Liver (tissue), 3 donors: ENCODE measurements around the gene MARCHF2.

Experiments used
- ATF3 ChIP-seq: IDR thresholded peaks from 2 replicates; pipeline ENCODE4 v1.6.1; 2016; ENCODE audit warnings: antibody characterized with exemption
- CTCF ChIP-seq: fragments of 150-350 bp; IDR thresholded peaks from 2 replicates; pipeline ENCODE4 v1.5.1; 2017; ENCODE audit warnings: improper control_type of control experiment, low read depth, low read length; ENCODE audit not compliant: missing input control
- GABPA ChIP-seq, 2 donors: IDR thresholded peaks in 1 of 2; conservative IDR thresholded peaks in 1 of 2; 2 replicates each; pipeline ENCODE4 v1.6.1; 2016; ENCODE audit warnings: antibody characterized with exemption in 2 of 2, mild to moderate bottlenecking in 1 of 2, moderate library complexity in 1 of 2
- HNF4G ChIP-seq: IDR thresholded peaks from 2 replicates; pipeline ENCODE4 v1.6.1; 2016; ENCODE audit warnings: antibody characterized with exemption
- MAX ChIP-seq: IDR thresholded peaks from 2 replicates; pipeline ENCODE4 v1.6.1; 2016; ENCODE audit warnings: antibody characterized with exemption
- RAD21 ChIP-seq, 2 donors: IDR thresholded peaks; 2 replicates each; pipeline ENCODE4 v1.6.1; 2016; ENCODE audit warnings: antibody characterized with exemption in 2 of 2, mild to moderate bottlenecking in 2 of 2
- REST ChIP-seq: IDR thresholded peaks from 2 replicates; pipeline ENCODE4 v1.6.1; 2016; ENCODE audit warnings: antibody characterized with exemption, mild to moderate bottlenecking
- SP1 ChIP-seq: IDR thresholded peaks from 2 replicates; pipeline ENCODE4 v1.6.1; 2018; ENCODE audit warnings: antibody characterized with exemption, mild to moderate bottlenecking
- YY1 ChIP-seq: IDR thresholded peaks from 2 replicates; pipeline ENCODE4 v1.6.1; 2016; ENCODE audit warnings: antibody characterized with exemption, mild to moderate bottlenecking
- ZBTB33 ChIP-seq: IDR thresholded peaks from 2 replicates; pipeline ENCODE4 v1.6.1; 2016; ENCODE audit warnings: antibody characterized with exemption
- donor health status: healthy.
- donor health status: healthy.

GRCh38 chr19:8462571-8462970 lies 49.5 kb downstream of the MARCHF2 start:
- TF ChIP-seq MAX: no peak
- no peak for TF ChIP-seq ATF3
- TF ChIP-seq CTCF: no peak
- TF ChIP-seq YY1: no peak
- TF ChIP-seq HNF4G: no peak
- no peak for TF ChIP-seq REST
- TF ChIP-seq GABPA (IDR thresholded peaks at IDR 0.05 in 1 of 2, conservative IDR thresholded peaks at IDR 0.05 in 1 of 2): no peak
- no peak for TF ChIP-seq ZBTB33
- TF ChIP-seq RAD21 (IDR thresholded peaks at IDR 0.05): no peak
- TF ChIP-seq SP1: no peak
